Calu3 (cell line): Measurements from ENCODE around the gene DHX57. TPM values are rescaled to one million over a fixed set of nuclear protein-coding genes. Genes with fewer than 3 reads are reported as not detected.

Source experiments
- BruUV-seq: library from RNA; stranded (reverse); fragments of 400-500 nt; replicated peaks from 2 replicates; lab custom pipeline; 2021; lab: Mats Ljungman, UMichigan
- CTCF ChIA-PET: fragments of 300-600 bp; sonication (Branson Sonifier 250); formaldehyde crosslinking; loops from one replicate; lab custom pipeline; 2022; ENCODE audit warnings: antibody characterized with exemption; lab: Charles Lee
- DNase-seq: peaks from one replicate; pipeline ENCODE4 v3.0.0; 2022
- H3K27ac Mint-ChIP-seq: one replicate; pipeline ENCODE4 v1.8.0; 2022; ENCODE audit warnings: mixed read lengths; ENCODE audit not compliant: unreplicated experiment
- H3K27me3 Mint-ChIP-seq: one replicate; pipeline ENCODE4 v1.8.0; 2022; ENCODE audit warnings: mixed read lengths; ENCODE audit not compliant: unreplicated experiment
- H3K36me3 Mint-ChIP-seq: one replicate; pipeline ENCODE4 v1.8.0; 2022; ENCODE audit warnings: mild to moderate bottlenecking, moderate library complexity, mixed read lengths; ENCODE audit not compliant: insufficient read depth, unreplicated experiment
- H3K4me1 Mint-ChIP-seq: one replicate; pipeline ENCODE4 v1.8.0; 2022; ENCODE audit warnings: mild to moderate bottlenecking, low read depth, mixed read lengths; ENCODE audit not compliant: unreplicated experiment
- H3K4me3 Mint-ChIP-seq: one replicate; pipeline ENCODE4 v1.8.0; 2022; ENCODE audit warnings: mild to moderate bottlenecking, low read depth, moderate library complexity, mixed read lengths; ENCODE audit not compliant: unreplicated experiment
- H3K9me3 Mint-ChIP-seq: one replicate; pipeline ENCODE4 v1.8.0; 2022; ENCODE audit warnings: low read depth, mixed read lengths; ENCODE audit not compliant: unreplicated experiment
- intact Hi-C: fragments of 100-400 bp; cut with micrococcal nuclease; formaldehyde crosslinking; loops from one replicate; pipeline ENCODE4 v1.10.0; 2022; ENCODE audit not compliant: unreplicated experiment
- total RNA-seq: library from RNA; stranded (reverse); gene quantifications from 2 replicates; pipeline ENCODE4 v1.2.3, GENCODE V29; 2022
- TF ChIP-seq, protein P1 (sequence below): fragments of 200-600 bp; IDR thresholded peaks from one replicate; pipeline ENCODE4 v1.8.0; 2022; ENCODE audit warnings: antibody characterized with exemption; ENCODE audit not compliant: unreplicated experiment

Gene DHX57
- total RNA-seq, 1 experiment from 2014 or later, result 20.3 TPM

DNA sequence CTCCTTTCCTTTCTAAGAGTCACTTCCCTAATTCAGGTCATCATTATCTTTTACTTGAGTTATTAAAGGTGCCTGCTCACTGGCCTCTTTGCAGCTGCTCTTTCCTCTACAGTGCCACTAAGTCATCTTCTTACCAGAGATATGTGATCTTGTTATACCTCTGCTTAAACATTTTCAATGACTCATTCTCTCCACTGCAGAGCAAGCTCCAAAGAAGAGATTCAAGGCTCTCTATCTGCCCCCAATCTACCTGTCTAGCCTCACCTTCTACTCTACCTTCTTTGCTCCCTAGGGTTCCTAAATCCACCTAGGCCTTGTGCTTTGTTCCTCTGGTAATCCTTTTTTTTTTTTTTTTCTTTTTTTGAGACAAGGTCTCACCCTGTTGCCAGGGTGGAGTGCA is 17.1 kb upstream of the DHX57 start:
- Mint-ChIP-seq H3K36me3 (no peaks in the 10 kb centered on the region), H3K4me3 (no peak overlapping the region), H3K27ac (no peak overlapping the region), H3K27me3 (no peaks in the 10 kb centered on the region), H3K4me1 (no peaks in the 10 kb centered on the region), H3K9me3 (no peaks in the 10 kb centered on the region)
- CTCF ChIA-PET, result interaction anchor here (0.7 to 0.8 kb wide), 2 partner anchors 12 to 1392 kb away, joined by 3 to 4 read pairs; no protein-coding TSS in a partner anchor
- no TSS peak for BruUV-seq
- TF ChIP-seq, protein P1, sequence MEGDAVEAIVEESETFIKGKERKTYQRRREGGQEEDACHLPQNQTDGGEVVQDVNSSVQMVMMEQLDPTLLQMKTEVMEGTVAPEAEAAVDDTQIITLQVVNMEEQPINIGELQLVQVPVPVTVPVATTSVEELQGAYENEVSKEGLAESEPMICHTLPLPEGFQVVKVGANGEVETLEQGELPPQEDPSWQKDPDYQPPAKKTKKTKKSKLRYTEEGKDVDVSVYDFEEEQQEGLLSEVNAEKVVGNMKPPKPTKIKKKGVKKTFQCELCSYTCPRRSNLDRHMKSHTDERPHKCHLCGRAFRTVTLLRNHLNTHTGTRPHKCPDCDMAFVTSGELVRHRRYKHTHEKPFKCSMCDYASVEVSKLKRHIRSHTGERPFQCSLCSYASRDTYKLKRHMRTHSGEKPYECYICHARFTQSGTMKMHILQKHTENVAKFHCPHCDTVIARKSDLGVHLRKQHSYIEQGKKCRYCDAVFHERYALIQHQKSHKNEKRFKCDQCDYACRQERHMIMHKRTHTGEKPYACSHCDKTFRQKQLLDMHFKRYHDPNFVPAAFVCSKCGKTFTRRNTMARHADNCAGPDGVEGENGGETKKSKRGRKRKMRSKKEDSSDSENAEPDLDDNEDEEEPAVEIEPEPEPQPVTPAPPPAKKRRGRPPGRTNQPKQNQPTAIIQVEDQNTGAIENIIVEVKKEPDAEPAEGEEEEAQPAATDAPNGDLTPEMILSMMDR, result no peak
- intact Hi-C loops, result no loop called here
- DNase-seq, result no peak

DNA sequence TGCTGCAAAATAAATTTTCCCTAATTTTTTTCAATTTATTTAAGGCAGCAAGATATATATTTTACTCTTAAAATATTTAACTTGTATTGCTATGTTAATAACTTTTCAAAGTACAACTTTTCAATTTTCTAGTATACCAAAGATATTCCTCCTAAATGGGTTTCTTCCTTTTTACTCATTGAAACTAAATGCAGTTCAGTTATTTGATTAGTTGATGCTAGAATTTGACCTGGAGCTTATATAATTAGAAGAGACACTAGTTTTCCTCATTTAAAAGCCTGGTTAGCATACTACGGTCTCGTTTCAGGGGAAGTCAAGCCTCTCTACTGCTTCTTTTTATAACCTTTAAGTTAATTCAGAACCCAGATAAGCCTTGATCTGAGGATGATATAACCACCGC is 13.8 kb upstream of the DHX57 start, which contains the start of gene ARHGEF33:
ARHGEF33 (plus strand) TSS at position 301 of the 400 bp plus-strand sequence. CDS start 29,573 bp downstream, outside the sequence.
- intact Hi-C loops, result no loop called here
- Mint-ChIP-seq H3K27ac (no peak within 1 kb of the TSS), H3K36me3 (no peaks in the 10 kb centered on the region), H3K9me3 (no peaks in the 10 kb centered on the region), H3K4me3 (no peak within 1 kb of the TSS), H3K27me3 (no peaks in the 10 kb centered on the region), H3K4me1 (no peaks in the 10 kb centered on the region)
- no peak for DNase-seq
- CTCF ChIA-PET, result no interaction called here
- TF ChIP-seq, protein P1, result no peak
- no TSS peak for BruUV-seq

DNA sequence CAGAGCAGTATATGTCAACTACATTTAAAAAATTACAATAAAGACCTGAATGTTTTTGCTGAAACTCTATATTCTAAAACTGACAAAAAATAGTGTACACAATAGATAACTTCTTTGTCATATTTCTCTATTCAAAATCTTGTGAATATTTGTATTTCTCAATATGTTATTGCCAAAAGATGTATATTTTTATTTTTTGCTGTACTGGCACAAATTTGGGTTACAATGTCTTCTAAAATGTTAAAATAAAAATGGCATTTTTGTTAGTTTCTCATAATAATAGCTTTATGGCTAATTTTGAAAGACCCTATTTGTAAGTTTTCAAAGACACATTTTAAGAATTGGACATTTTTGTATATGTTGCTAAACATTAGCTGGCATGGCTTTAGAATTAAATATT is 13.3 kb upstream of the DHX57 start:
- intact Hi-C loops, result no loop called here
- Mint-ChIP-seq H3K27me3 (no peaks in the 10 kb centered on the region), H3K4me3 (no peak overlapping the region), H3K36me3 (no peaks in the 10 kb centered on the region), H3K27ac (no peak overlapping the region), H3K4me1 (no peaks in the 10 kb centered on the region), H3K9me3 (no peaks in the 10 kb centered on the region)
- DNase-seq, result no peak
- TF ChIP-seq, protein P1, result no peak
- CTCF ChIA-PET, result no interaction called here
- no TSS peak for BruUV-seq

- H3K36me3 Mint-ChIP-seq, result no peaks in the 10 kb centered on the region
- H3K9me3 Mint-ChIP-seq, result no peaks in the 10 kb centered on the region
- TF ChIP-seq, protein P1, result no peak
- intact Hi-C loops, result no loop called here
- DNase-seq, result no peak
- H3K27me3 Mint-ChIP-seq, result no peaks in the 10 kb centered on the region
- BruUV-seq, result no TSS peak
- CTCF ChIA-PET, result no interaction called here
- no peak overlapping the region for H3K4me3 Mint-ChIP-seq
- H3K4me1 Mint-ChIP-seq, result no peaks in the 10 kb centered on the region
- no peak overlapping the region for H3K27ac Mint-ChIP-seq
These were observed 12.3 kb upstream of the DHX57 start for GRCh38 chr2:38887902-38888554.
